Heart left ventricle (tissue), 16 donors: Measurements from ENCODE around the gene SORCS2. TPM values are rescaled to one million over a fixed set of nuclear protein-coding genes. Genes with fewer than 3 reads are reported as not detected.

ENCODE experiments used
- ATAC-seq, 4 donors: fragments of 200-7000 bp; cut with Tn5 transposase; one replicate each; pipeline ENCODE4 v1.9.1; 2020 to 2022; ENCODE audit warnings: moderate library complexity in 4 of 4, mild to moderate bottlenecking in 3 of 4, moderate number of reproducible peaks in 1 of 4
- DNase-seq, 5 donors: peaks; one replicate each; pipeline ENCODE4 v3.0.0-alpha.2; 2020
- H3K27ac ChIP-seq, 12 donors: fragments of 200-600 bp; sonication (generic) in 4 of 12; one replicate each; pipeline versions ENCODE4 v1.5.0 to v1.8.0; 2016 to 2022; ENCODE audit warnings: mild to moderate bottlenecking in 2 of 12
- H3K27me3 ChIP-seq, 9 donors: fragments of 200-600 bp; sonication (generic) in 2 of 9; one replicate each; pipeline versions ENCODE4 v1.5.1 to v1.8.0; 2016 to 2022; ENCODE audit warnings: mild to moderate bottlenecking in 3 of 9
- H3K36me3 ChIP-seq, 9 donors: fragments of 200-600 bp; sonication (generic) in 2 of 9; one replicate each; pipeline versions ENCODE4 v1.5.0 to v1.8.0; 2018 to 2022; ENCODE audit warnings: mild to moderate bottlenecking in 2 of 9
- H3K4me1 ChIP-seq, 12 donors: fragments of 200-600 bp; sonication (generic) in 4 of 12; one replicate each; pipeline versions ENCODE4 v1.5.0 to v1.8.0; 2016 to 2022; ENCODE audit warnings: mild to moderate bottlenecking in 3 of 12
- H3K4me3 ChIP-seq, 12 donors: fragments of 200-600 bp; sonication (generic) in 4 of 12; one replicate each; pipeline versions ENCODE4 v1.5.0 to v1.8.0; 2017 to 2022; ENCODE audit warnings: mild to moderate bottlenecking in 9 of 12, moderate library complexity in 4 of 12
- H3K9me3 ChIP-seq, 12 donors: fragments of 200-600 bp; sonication (generic) in 4 of 12; one replicate each; pipeline versions ENCODE4 v1.5.0 to v1.8.0; 2016 to 2022; ENCODE audit warnings: mild to moderate bottlenecking in 1 of 12
- POLR2A ChIP-seq, 2 donors: fragments of 450-650 bp; IDR thresholded peaks; one replicate each; pipeline ENCODE4 v1.6.1; 2017; ENCODE audit warnings: antibody characterized with exemption in 2 of 2, mild to moderate bottlenecking in 2 of 2, moderate library complexity in 2 of 2
- WGBS, 4 donors: extraction: QIAGEN DNeasy Blood & Tissue Kit in 2 of 4; methylation state at CpG; one replicate each; pipeline versions ENCODE4 v1.1.5 to v1.1.7; 2013 to 2018; 5-methylcytosine and 5-hydroxymethylcytosine counted together
- intact Hi-C, 10 donors: fragments of 100-400 bp; cut with DNase I; formaldehyde crosslinking; loops; one replicate each; pipeline versions ENCODE4 v1.11.1 to v1.14.2; 2022
- polyA plus RNA-seq, 2 donors: library from polyadenylated mRNA; stranded (reverse); fragments of 200-250 nt; gene quantifications; one replicate each; pipeline ENCODE4 v1.2.3, GENCODE V29; 2013
- total RNA-seq, 9 donors: library from RNA; depleted of rRNA in 2 of 9; stranded (reverse); fragments of >200 nt in 2 of 9; fragmentation: NEBNext Ultra II Directional in 3 of 9; extraction: Animal tissue kit (Norgen Biotek cat#: 25700) in 3 of 9; gene quantifications; one replicate each; pipeline versions ENCODE4 v1.1.0 to v1.2.4, GENCODE V29; 2016 to 2023
- TF ChIP-seq, protein P1 (sequence below), 12 donors: fragments of 200-600 bp; sonication (generic) in 4 of 12; IDR thresholded peaks; one replicate each; pipeline versions ENCODE4 v1.5.0 to v1.8.0; 2018 to 2022; ENCODE audit warnings: antibody characterized with exemption in 12 of 12, mild to moderate bottlenecking in 5 of 12
- donor health status: ischemic (EF 13 %, LVEDD 7.1; RV severe dilation, severe dysfunction).
- donor health status: healthy with polysubstance abuse.
- donor health status: DM: no; HTN: yes; CAD: no.
- donor health status: DM: no; HTN: no; CAD: no.
- donor health status: ischemic (EF 25% LVEDD 6.9; RV normal size, moderate dysfunction).
- donor health status: ischemic (EF 25% LVEDD 5.7; RV mildly dilated, moderate dysfunction).
- donor health status: healthy.
- donor health status: DM: yes; HTN: yes; CAD: no.
- donor health status: ischemic (EF 35%, LVEDD 5.7; RV mildly dilated, moderate dysfunction).
- donor health status: nonischemic (EF 11% LVEDD 7.7; RV severe dilation, severe dysfunction).
- donor health status: DM: yes; HTN: yes; CAD: no.
- donor health status: PGD.
- donor health status: ischemic (EF 29% LVEDD 5.4; RV normal size, mild dysfunction).
- donor health status: nonischemic (EF 23%, LVEDD 6.1; RV moderate dilation, normal function).

The SORCS2 gene
- total and polyA plus RNA-seq, 11 donors: 0.28 to 5.5 (median 2.4) TPM

DNA sequence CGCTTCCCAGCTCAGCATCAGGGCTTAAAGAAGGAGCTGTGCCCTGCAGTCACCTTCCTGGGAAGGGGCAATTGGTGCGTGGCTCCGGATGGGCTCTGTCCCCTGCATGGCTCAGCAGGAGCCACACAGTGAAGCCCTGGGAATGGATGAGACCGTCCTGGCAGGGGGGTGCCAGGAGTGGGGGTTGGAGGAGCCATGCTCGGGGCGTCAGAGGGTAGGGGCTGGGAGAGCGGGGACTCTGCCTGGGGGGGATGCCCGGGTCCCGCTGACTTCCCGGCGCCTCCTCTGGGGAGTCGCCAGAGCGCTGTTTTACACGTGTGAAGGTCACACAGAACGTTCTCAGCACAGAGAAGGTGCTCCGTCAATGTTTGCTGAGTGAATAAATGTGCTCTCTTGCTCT lies 563.2 kb downstream of the SORCS2 start:
- DNase-seq: peak in 1 of 5 donors; percentile 61
- 86 to 92% (median 88%) methylated on average over 13 to 16 of the region's 16 CpGs for WGBS, 4 donors

DNA sequence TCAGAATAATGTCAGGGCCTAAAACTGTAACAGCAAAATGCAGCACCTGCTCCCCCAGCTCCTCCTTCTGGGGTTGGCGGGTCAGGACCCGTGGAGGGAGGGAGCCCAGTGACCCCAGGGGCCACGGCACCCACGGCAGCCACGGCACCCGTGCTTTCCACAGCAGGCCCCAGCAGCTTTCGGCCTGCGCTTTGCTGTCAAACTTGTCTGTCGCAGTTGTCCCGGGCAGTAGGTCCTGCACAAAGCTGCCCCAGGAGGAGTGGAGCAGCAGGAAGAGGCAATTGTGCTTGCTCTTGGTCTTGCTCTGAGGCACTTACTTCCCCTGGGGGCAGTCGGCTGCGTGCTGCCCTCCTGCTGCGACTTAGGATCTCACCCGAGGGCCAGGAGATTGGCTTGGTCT lies 563.7 kb downstream of the SORCS2 start:
- H3K27me3 ChIP-seq: no peaks in the 10 kb centered on the region
- no peak overlapping the region for H3K27ac ChIP-seq
- H3K4me1 ChIP-seq: peaks cover 0 to 22% (median 10%) of the 10 kb centered on the region in 12 donors
- 89 to 95% (median 94%) methylated on average over 5 to 14 of the region's 14 CpGs for WGBS, 4 donors
- DNase-seq (peak in 1 of 5 donors; percentile 47), ATAC-seq (no peak)
- no peak overlapping the region for H3K4me3 ChIP-seq
- intact Hi-C loops: no loop called here
- H3K36me3 ChIP-seq: peaks cover 0 to 11% (median 0%) of the 10 kb centered on the region in 9 donors
- TF ChIP-seq POLR2A (IDR thresholded peaks at IDR 0.05): no peak
- TF ChIP-seq, protein P1, sequence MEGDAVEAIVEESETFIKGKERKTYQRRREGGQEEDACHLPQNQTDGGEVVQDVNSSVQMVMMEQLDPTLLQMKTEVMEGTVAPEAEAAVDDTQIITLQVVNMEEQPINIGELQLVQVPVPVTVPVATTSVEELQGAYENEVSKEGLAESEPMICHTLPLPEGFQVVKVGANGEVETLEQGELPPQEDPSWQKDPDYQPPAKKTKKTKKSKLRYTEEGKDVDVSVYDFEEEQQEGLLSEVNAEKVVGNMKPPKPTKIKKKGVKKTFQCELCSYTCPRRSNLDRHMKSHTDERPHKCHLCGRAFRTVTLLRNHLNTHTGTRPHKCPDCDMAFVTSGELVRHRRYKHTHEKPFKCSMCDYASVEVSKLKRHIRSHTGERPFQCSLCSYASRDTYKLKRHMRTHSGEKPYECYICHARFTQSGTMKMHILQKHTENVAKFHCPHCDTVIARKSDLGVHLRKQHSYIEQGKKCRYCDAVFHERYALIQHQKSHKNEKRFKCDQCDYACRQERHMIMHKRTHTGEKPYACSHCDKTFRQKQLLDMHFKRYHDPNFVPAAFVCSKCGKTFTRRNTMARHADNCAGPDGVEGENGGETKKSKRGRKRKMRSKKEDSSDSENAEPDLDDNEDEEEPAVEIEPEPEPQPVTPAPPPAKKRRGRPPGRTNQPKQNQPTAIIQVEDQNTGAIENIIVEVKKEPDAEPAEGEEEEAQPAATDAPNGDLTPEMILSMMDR (IDR thresholded peaks at IDR 0.05): no peak
- H3K9me3 ChIP-seq: no peaks in the 10 kb centered on the region

More for the DNA sequence above, 563.2 kb downstream of the SORCS2 start:
- Histone ChIP-seq H3K4me3 (no peak overlapping the region), H3K36me3 (peaks cover 0 to 7% (median 0%) of the 10 kb centered on the region in 9 donors), H3K27ac (no peak overlapping the region), H3K4me1 (peaks cover 0 to 25% (median 10%) of the 10 kb centered on the region in 12 donors), H3K27me3 (no peaks in the 10 kb centered on the region), H3K9me3 (no peaks in the 10 kb centered on the region)
- no peak for TF ChIP-seq POLR2A (IDR thresholded peaks at IDR 0.05)
- TF ChIP-seq, protein P1 (IDR thresholded peaks at IDR 0.05): no peak
- ATAC-seq: no peak
- intact Hi-C loops: no loop called here

DNA sequence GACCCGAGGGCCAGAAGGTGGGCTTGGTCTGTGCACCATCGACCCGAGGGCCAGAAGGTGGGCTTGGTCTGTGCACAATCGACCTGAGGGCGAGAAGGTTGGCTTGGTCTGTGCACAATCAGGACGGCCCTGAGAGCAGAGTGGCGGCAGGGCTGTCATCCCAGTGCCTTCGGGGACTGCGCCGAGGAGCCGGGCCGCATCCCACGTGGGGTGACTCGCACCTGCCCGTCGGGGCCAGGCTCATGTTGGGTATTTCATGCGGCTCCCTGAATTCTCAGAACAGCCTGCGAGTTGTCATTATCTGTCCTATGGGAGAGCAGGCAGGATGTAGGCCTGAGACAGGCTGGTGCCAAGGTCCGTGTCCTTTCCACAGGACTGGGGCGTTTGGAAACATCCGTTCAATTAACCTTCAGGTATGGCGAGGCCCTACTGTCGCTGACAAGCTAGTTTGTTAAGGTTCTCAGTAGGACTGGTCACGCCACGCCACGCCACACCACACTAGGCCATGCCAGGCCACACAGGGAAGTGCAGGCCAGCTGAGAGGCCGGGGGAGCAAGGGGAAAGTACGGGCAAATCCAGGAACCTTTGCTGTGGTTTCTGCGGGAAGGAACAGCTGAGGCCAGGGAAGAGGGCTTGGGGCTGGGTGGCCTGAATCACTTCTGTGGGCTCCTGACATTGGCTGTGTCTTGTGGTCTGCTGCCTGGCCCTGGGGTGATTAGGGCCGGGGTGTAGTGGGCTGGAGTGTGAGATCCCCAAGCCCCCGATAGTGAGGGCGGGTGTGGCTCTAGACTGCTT lies 564.4 kb downstream of the SORCS2 start:
- H3K27me3 ChIP-seq: no peaks in the 10 kb centered on the region
- no peak for ATAC-seq
- no peaks in the 10 kb centered on the region for H3K9me3 ChIP-seq
- WGBS, 4 donors: 85 to 90% (median 88%) methylated on average over 26 to 32 of the region's 32 CpGs
- H3K4me3 ChIP-seq: no peak overlapping the region
- TF ChIP-seq POLR2A (IDR thresholded peaks at IDR 0.05): no peak
- TF ChIP-seq, protein P1 (IDR thresholded peaks at IDR 0.05): no peak
- intact Hi-C loops: no loop called here
- DNase-seq: peak in 1 of 5 donors; percentile 36
- H3K4me1 ChIP-seq: peaks cover 0 to 22% (median 10%) of the 10 kb centered on the region in 12 donors
- H3K27ac ChIP-seq: peak overlapping the region in 1 of 12 donors; percentile 51
- H3K36me3 ChIP-seq: peaks cover 0 to 16% (median 0%) of the 10 kb centered on the region in 9 donors
